ENCODE measurements around the gene CLPX.

CLPX gene

GRCh38 chr15:65207280-65207840 is 22.2 kb upstream of the CLPX start:
- in situ Hi-C loops (cut with MboI; ENCODE audit: low sequenced_read_pairs): no loop called here

GRCh38 chr15:65206750-65207149 is 21.6 kb upstream of the CLPX start:
- in situ Hi-C loops (cut with MboI; ENCODE audit: low sequenced_read_pairs): no loop called here

- in situ Hi-C loops (cut with MboI; ENCODE audit: low sequenced_read_pairs): no loop called here
Observed at GRCh38 chr15:65204931-65205660, 20.0 kb upstream of the CLPX start.

GRCh38 chr15:65204236-65204930 is 19.2 kb upstream of the CLPX start:
- in situ Hi-C loops (cut with MboI; ENCODE audit: low sequenced_read_pairs): no loop called here

GRCh38 chr15:65201918-65202317 is 16.8 kb upstream of the CLPX start:
- in situ Hi-C loops (cut with MboI; ENCODE audit: low sequenced_read_pairs): no loop called here

- in situ Hi-C loops (cut with MboI; ENCODE audit: low sequenced_read_pairs): no loop called here
Observed at GRCh38 chr15:65198571-65198970, 13.4 kb upstream of the CLPX start.

- in situ Hi-C loops (cut with MboI; ENCODE audit: low sequenced_read_pairs): no loop called here
Observed at GRCh38 chr15:65197337-65197645, 12.1 kb upstream of the CLPX start.

DNA sequence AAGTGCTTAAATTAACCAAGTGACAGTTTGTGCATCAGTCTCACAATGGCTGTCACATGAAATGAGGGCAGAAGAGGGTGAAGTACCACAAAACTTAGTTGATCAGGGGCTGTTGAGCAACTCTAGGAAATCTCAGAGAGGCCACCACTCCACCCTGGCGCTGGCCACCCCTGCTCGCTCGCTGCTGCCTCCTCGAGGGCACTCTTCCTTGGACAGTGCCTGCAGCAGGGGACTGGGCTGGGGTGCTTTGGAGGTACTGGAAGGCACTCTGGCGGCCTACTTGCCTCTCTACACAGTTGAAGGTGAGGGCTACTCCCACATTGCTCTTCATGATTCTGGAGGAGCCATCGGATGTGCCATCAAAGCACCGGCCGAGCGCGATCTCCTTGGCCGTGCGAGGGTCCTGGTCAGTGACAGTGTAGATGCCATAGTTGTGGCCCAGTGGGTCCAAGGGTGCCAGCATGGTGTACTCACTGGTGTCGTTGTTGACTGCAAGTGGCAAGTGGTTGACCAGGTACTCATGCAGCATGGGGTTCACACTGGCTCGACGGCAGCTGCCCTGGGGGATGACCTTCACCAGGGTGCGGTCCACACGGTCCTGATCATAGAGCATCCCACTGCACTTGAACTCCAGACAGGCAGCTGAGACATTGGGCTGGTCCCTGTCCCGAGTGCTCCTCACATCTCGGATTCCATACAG is 11.6 kb upstream of the CLPX start:
- in situ Hi-C loops (cut with MboI; ENCODE audit: low sequenced_read_pairs): no loop called here

- in situ Hi-C loops (cut with MboI; ENCODE audit: low sequenced_read_pairs): no loop called here
Observed at GRCh38 chr15:65195548-65195923, 10.4 kb upstream of the CLPX start.

DNA sequence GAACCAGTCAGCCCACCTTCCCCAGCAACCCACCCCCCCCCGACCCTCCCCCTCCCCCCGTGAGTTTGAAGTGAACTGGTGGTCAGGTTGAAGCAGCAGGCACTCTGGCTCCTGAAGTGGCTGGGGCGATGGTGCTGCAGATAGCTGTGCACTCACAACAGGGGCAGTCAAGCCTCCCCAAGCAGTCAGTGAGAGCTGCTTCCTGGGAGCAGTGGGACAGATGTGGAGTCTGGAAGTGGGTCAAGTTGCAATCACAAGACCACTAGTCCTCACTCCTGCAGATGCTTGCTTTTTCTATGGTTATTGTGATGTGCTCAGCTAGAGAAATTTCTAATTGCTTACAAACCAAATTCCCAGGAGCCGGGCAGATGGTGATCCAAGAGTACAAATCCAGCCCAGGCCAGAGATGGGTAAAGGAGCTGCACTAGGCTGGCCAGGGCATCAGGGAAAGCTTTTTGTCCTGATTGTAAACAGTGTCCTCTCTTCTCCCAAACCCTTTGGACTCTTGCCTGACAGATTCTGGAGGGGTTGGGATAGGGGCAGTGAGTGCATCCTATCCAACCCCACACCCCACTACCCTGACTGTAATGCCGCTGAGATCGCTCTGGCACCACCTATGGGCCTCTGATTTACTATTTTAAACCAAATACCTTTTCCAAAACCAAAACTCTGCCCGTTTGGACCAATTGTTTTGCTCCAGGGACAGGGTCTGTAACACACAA is 9.8 kb upstream of the CLPX start:
- in situ Hi-C loops (cut with MboI; ENCODE audit: low sequenced_read_pairs): no loop called here

DNA sequence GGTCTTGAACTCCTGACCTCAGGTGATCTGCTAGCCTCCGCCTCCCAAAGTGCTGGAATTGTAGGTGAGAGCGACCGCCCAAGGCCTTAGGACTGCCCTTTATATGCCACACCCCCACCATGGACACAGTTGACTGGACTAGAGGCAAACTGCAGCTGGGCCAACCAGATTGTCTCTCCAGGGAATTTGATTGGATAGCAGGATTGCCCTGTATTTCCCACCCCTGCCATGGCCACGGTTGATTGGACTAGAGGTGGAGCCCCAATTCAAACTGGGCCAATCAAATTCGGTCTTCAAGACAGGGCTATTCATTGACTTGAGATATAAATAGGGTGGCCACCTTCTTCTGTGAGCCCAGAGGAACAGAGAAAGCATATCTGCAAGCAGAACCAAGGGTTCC is 6.9 kb upstream of the CLPX start:
- in situ Hi-C loops (cut with MboI; ENCODE audit: low sequenced_read_pairs): no loop called here

- in situ Hi-C loops (cut with MboI; ENCODE audit: low sequenced_read_pairs): loop anchor here (10.0 kb wide), 1 partner anchor 106 kb away; the partner anchor contains the start of gene RNU5A-1
Observed at GRCh38 chr15:65189102-65189740, 4.1 kb upstream of the CLPX start.

DNA sequence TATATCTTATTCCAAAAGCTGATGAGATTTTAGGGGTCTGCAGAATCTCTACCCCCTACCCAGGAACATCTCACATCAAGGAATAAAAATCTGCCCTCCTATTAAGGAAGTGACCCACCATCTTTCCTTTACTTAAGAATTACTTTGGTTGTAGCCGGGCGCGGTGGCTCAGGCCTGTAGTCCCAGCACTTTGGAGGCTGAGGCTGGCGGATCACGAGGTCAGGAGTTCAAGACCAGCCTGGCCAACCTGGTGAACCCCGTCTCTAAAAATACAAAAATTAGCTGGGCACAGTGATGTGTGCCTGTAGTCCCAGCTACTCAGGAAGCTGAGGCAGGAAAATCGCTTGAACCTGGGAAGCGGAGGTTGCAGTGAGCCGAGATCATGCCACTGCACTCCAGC is 3.3 kb upstream of the CLPX start:
- in situ Hi-C loops (cut with MboI; ENCODE audit: low sequenced_read_pairs): loop anchor here (10.0 kb wide), 1 partner anchor 106 kb away; the partner anchor contains the start of gene RNU5A-1

GRCh38 chr15:65184305-65184867 is 756 bp downstream of the CLPX start:
- in situ Hi-C loops (cut with MboI; ENCODE audit: low sequenced_read_pairs): loop anchor here (10.0 kb wide), 1 partner anchor 110 kb away; the partner anchor contains the start of gene RNU5A-1

GRCh38 chr15:65183865-65184159 is 1.3 kb downstream of the CLPX start:
- in situ Hi-C loops (cut with MboI; ENCODE audit: low sequenced_read_pairs): loop anchor here (10.0 kb wide), 1 partner anchor 111 kb away; the partner anchor contains the start of gene RNU5A-1

- in situ Hi-C loops (cut with MboI; ENCODE audit: low sequenced_read_pairs): loop anchor here (10.0 kb wide), 1 partner anchor 112 kb away; the partner anchor contains the start of gene RNU5A-1
Observed at GRCh38 chr15:65182538-65182937, 2.6 kb downstream of the CLPX start.

GRCh38 chr15:65181582-65182353 is 3.4 kb downstream of the CLPX start:
- in situ Hi-C loops (cut with MboI; ENCODE audit: low sequenced_read_pairs): loop anchor here (10.0 kb wide), 1 partner anchor 113 kb away; the partner anchor contains the start of gene RNU5A-1

GRCh38 chr15:65180167-65180566 is 5.0 kb downstream of the CLPX start:
- in situ Hi-C loops (cut with MboI; ENCODE audit: low sequenced_read_pairs): loop anchor here (10.0 kb wide), 1 partner anchor 115 kb away; the partner anchor contains the start of gene RNU5A-1

- in situ Hi-C loops (cut with MboI; ENCODE audit: low sequenced_read_pairs): no loop called here
Observed at GRCh38 chr15:65177901-65178300, 7.2 kb downstream of the CLPX start.
